Femur (tissue), 1 donor: ENCODE measurements around the gene TUT4.

Experiments
- DNase-seq: peaks from one replicate; pipeline ENCODE4 v3.0.0-alpha.2; 2017

Gene TUT4

GRCh38 chr1:52400131-52400530 is 152.8 kb downstream of the TUT4 start:
- no peak for DNase-seq

- DNase-seq = no peak
These were observed 153.3 kb downstream of the TUT4 start for GRCh38 chr1:52399629-52400028.

GRCh38 chr1:52393174-52393573 is 159.7 kb downstream of the TUT4 start:
- DNase-seq = no peak

GRCh38 chr1:52386458-52386857 is 166.4 kb downstream of the TUT4 start:
- DNase-seq = no peak

GRCh38 chr1:52385376-52385775 is 167.5 kb downstream of the TUT4 start:
- no peak for DNase-seq
